GM12878 (cell line): Measurements from ENCODE around the gene LIF. TPM values are rescaled to one million over a fixed set of nuclear protein-coding genes. Genes with fewer than 3 reads are reported as not detected.
"Not testable (repeated sequence)": the region's sequence is repeated elsewhere in the genome, so short reads cannot be mapped to it uniquely, and the experiment has no call there.

Source experiments
- ATAC-seq: fragments of 200-7000 bp; cut with Tn5 transposase; 3 replicates; pipeline ENCODE4 v1.9.1; 2020; ENCODE audit warnings: mild to moderate bottlenecking, moderate library complexity
- BruUV-seq: library from RNA; stranded (reverse); fragments of 400-500 nt; replicated peaks from 2 replicates; lab custom pipeline; 2021; lab: Mats Ljungman, UMichigan
- CTCF ChIA-PET: fragments of 300-600 bp; sonication (Branson Sonifier 250); formaldehyde crosslinking; extraction: SDS; loops from one replicate; lab custom pipeline; 2021; ENCODE audit warnings: inconsistent platforms; lab: Yijun Ruan, JAX
- POLR2A ChIA-PET: fragments of 350-600 bp; formaldehyde crosslinking; extraction: SDS; loops from one replicate; lab custom pipeline; 2021; ENCODE audit warnings: inconsistent platforms; lab: Charles Lee
- RAD21 ChIA-PET: fragments of 300-600 bp; sonication (Branson Sonifier 250); formaldehyde crosslinking; loops from one replicate; lab custom pipeline; 2023; ENCODE audit warnings: antibody characterized with exemption; ENCODE audit not compliant: unreplicated experiment; lab: Charles Lee
- SMC1A ChIA-PET: fragments of 300-600 bp; sonication (Branson Sonifier 250); formaldehyde crosslinking; loops from one replicate; lab custom pipeline; 2023; ENCODE audit not compliant: unreplicated experiment, uncharacterized antibody; lab: Charles Lee
- DNase-seq: peaks from one replicate; pipeline ENCODE4 v3.0.0-alpha.2; 2011; ENCODE audit warnings: low read depth, low spot score
- FAIRE-seq: peaks from 3 replicates; lab custom pipeline; 2011; peaks lifted over from hg19 to GRCh38; lab: Jason Lieb, UNC
- H2AFZ ChIP-seq: 2 replicates; pipeline ENCODE4 v1.6.0; 2011; ENCODE audit warnings: low read depth, low read length, control low read depth; ENCODE audit not compliant: control insufficient read depth
- H3K27ac ChIP-seq: 2 replicates; pipeline ENCODE4 v1.5.1; 2011; ENCODE audit warnings: control low read depth; ENCODE audit not compliant: control insufficient read depth, insufficient read depth
- H3K27me3 ChIP-seq, 2 experiments: replicated peaks in 1 of 2; 2 replicates each; pipeline versions ENCODE4 v1.6.0 to v1.6.1; 2011; ENCODE audit warnings: low read length in 1 of 2; ENCODE audit not compliant: control insufficient read depth in 2 of 2, insufficient read depth in 2 of 2
- H3K36me3 ChIP-seq, 2 experiments: 2 replicates each; pipeline ENCODE4 v1.5.1; 2011; ENCODE audit warnings: low read length in 1 of 2; ENCODE audit not compliant: control insufficient read depth in 2 of 2, insufficient read depth in 2 of 2
- H3K4me1 ChIP-seq: 2 replicates; pipeline ENCODE4 v1.6.1; 2011; ENCODE audit warnings: mild to moderate bottlenecking, low read length, moderate library complexity, mixed read lengths; ENCODE audit not compliant: control insufficient read depth, insufficient read depth
- H3K4me2 ChIP-seq: 2 replicates; pipeline ENCODE4 v1.6.0; 2011; ENCODE audit warnings: control low read depth; ENCODE audit not compliant: control insufficient read depth, insufficient read depth
- H3K4me3 ChIP-seq: fragments of 200-600 bp; sonication (generic); 2 replicates; pipeline ENCODE4 v1.5.1; 2016
- H3K79me2 ChIP-seq: 2 replicates; pipeline ENCODE4 v1.6.0; 2011; ENCODE audit warnings: low read length; ENCODE audit not compliant: control insufficient read depth, insufficient read depth
- H3K9ac ChIP-seq: 2 replicates; pipeline ENCODE4 v1.8.0; 2011; ENCODE audit warnings: low read length, control low read depth, mixed read lengths; ENCODE audit not compliant: control insufficient read depth, insufficient read depth
- H3K9me3 ChIP-seq: replicated peaks from 3 replicates; pipeline ENCODE4 v1.5.1; 2011; ENCODE audit warnings: mild to moderate bottlenecking, low read length; ENCODE audit not compliant: control insufficient read depth, insufficient read depth
- H4K20me1 ChIP-seq: 2 replicates; pipeline ENCODE4 v1.6.0; 2011; ENCODE audit not compliant: control insufficient read depth, insufficient read depth
- BHLHE40 ChIP-seq, 2 experiments: fragments of 450-650 bp in 1 of 2; IDR thresholded peaks; 2 replicates each; pipeline ENCODE4 v1.6.1; 2011 to 2017; ENCODE audit warnings: low read depth in 2 of 2, borderline replicate concordance in 1 of 2, improper control_type of control experiment in 1 of 2, low read length in 1 of 2, mild to moderate bottlenecking in 1 of 2
- CEBPB ChIP-seq, 2 experiments: fragments of 150-350 bp in 1 of 2; IDR thresholded peaks; 2 replicates each; pipeline ENCODE4 v1.6.1; 2012 to 2014; ENCODE audit warnings: low read depth in 2 of 2, low read length in 2 of 2, borderline replicate concordance in 1 of 2, inconsistent platforms in 1 of 2
- CHD1 ChIP-seq: IDR thresholded peaks from 2 replicates; pipeline ENCODE4 v1.6.1; 2012; ENCODE audit warnings: low read depth, low read length, improper control_type of control experiment
- CHD4 ChIP-seq: fragments of 200-600 bp; sonication (generic); IDR thresholded peaks from 2 replicates; pipeline ENCODE4 v1.6.1; 2016; ENCODE audit warnings: mild to moderate bottlenecking
- DPF2 ChIP-seq: fragments of 450-650 bp; IDR thresholded peaks from 2 replicates; pipeline ENCODE4 v1.6.1; 2017; ENCODE audit warnings: mild to moderate bottlenecking
- ETV6 ChIP-seq, 2 experiments: fragments of 450-650 bp in 1 of 2; IDR thresholded peaks in 1 of 2; conservative IDR thresholded peaks in 1 of 2; 2 replicates each; pipeline ENCODE4 v1.6.1; 2014; ENCODE audit warnings: antibody characterized with exemption in 1 of 2, borderline replicate concordance in 1 of 2, low read depth in 1 of 2, mild to moderate bottlenecking in 1 of 2, moderate library complexity in 1 of 2
- GABPA ChIP-seq: IDR thresholded peaks from 2 replicates; pipeline ENCODE4 v1.6.1; 2014; ENCODE audit warnings: antibody characterized with exemption, low read depth, mild to moderate bottlenecking, inconsistent platforms
- JUND ChIP-seq: IDR thresholded peaks from 2 replicates; pipeline ENCODE4 v1.6.1; 2012; ENCODE audit warnings: low read depth, mild to moderate bottlenecking, low read length, improper control_type of control experiment, moderate library complexity
- MTA2 ChIP-seq: fragments of 450-650 bp; IDR thresholded peaks from 2 replicates; pipeline ENCODE4 v1.6.1; 2016; ENCODE audit warnings: low read depth, mild to moderate bottlenecking, moderate library complexity
- NR2C2 ChIP-seq: IDR thresholded peaks from 2 replicates; pipeline ENCODE4 v1.6.1; 2011; ENCODE audit warnings: borderline replicate concordance, low read depth; ENCODE audit not compliant: control insufficient read depth, insufficient read length
- NR2F1 ChIP-seq: fragments of 450-650 bp; conservative IDR thresholded peaks from 2 replicates; pipeline ENCODE4 v1.6.1; 2017; ENCODE audit warnings: mild to moderate bottlenecking
- POLR2AphosphoS2 ChIP-seq: IDR thresholded peaks from 2 replicates; pipeline ENCODE4 v1.6.1; 2011; ENCODE audit warnings: low read depth, mild to moderate bottlenecking, low read length, improper control_type of control experiment, moderate library complexity
- POU2F2 ChIP-seq: IDR thresholded peaks from 3 replicates; pipeline ENCODE4 v1.6.1; 2011; ENCODE audit warnings: low read depth, mild to moderate bottlenecking, low read length, borderline replicate concordance
- RFX5 ChIP-seq: IDR thresholded peaks from 2 replicates; pipeline ENCODE4 v1.6.1; 2011; ENCODE audit warnings: low read depth, low read length, improper control_type of control experiment
- TAF1 ChIP-seq: IDR thresholded peaks from 2 replicates; pipeline ENCODE4 v1.6.1; 2011; ENCODE audit warnings: mild to moderate bottlenecking, low read depth, low read length, borderline replicate concordance
- ZNF274 ChIP-seq: IDR thresholded peaks from one replicate; pipeline ENCODE4 v1.8.0; 2011; ENCODE audit not compliant: insufficient read length, insufficient read depth
- ZSCAN29 ChIP-seq: fragments of 450-650 bp; IDR thresholded peaks from 2 replicates; pipeline ENCODE4 v1.6.1; 2017; ENCODE audit warnings: mild to moderate bottlenecking, moderate library complexity
- WGBS: methylation state at CpG from one replicate; pipeline ENCODE4 v1.1.6; 2016; ENCODE audit warnings: low lambda C conversion rate; ENCODE audit not compliant: insufficient replicate concordance, insufficient coverage; ENCODE audit errors: missing lambda C conversion rate; 5-methylcytosine and 5-hydroxymethylcytosine counted together
- in situ Hi-C: fragments of 300-500 bp; cut with MboI; formaldehyde crosslinking; loops from 9 replicates; pipeline ENCODE4 v1.14.3; 2018; ENCODE audit warnings: mixed read lengths
- intact Hi-C: fragments of 100-400 bp; cut with micrococcal nuclease; formaldehyde crosslinking; loops from one replicate; pipeline ENCODE4 v1.14.2; 2022; ENCODE audit not compliant: unreplicated experiment
- polyA plus RNA-seq, 11 experiments: library from polyadenylated mRNA; depleted of rRNA in 4 of 11; unstranded in 6 of 11; stranded (reverse) in 5 of 11; fragments of >200 nt; fragmentation: Nextera tagmentation in 4 of 11; fragmentation: Illumina TruSeq in 1 of 11; extraction: Ambion mirVana in 4 of 11; extraction: Trizol in 1 of 11; gene quantifications; 1 replicate in 1 of 11; 2 replicates in 10 of 11; pipeline versions ENCODE4 v1.2.1 to v1.2.3, GENCODE V29; 2011 to 2016; ENCODE audit warnings: inconsistent platforms in 2 of 11, missing spikeins in 2 of 11, low read depth in 1 of 11
- total RNA-seq, 4 experiments: library from RNA; depleted of rRNA in 3 of 4; stranded (reverse); fragments of >200 nt in 3 of 4; fragmentation: Illumina TruSeq in 1 of 4; extraction: Trizol in 1 of 4; gene quantifications; 2 replicates each; pipeline versions ENCODE4 v1.2.1 to v1.2.3, GENCODE V29; 2013 to 2021

LIF gene
- total and polyA plus RNA-seq, 10 of the 15 experiments (the other 5 are each of a cell fraction or from before 2014, with no cell fraction given), result 0.05 to 3.4 (median 0.97) TPM

- TF ChIP-seq CEBPB (IDR thresholded peaks at IDR 0.05; ENCODE audit: borderline replicate concordance in 1 of 2, low read depth in 2 of 2, low read length in 2 of 2), result no peak
- no peak for TF ChIP-seq DPF2
Measured at GRCh38 chr22:30216710-30217109, 29.8 kb downstream of the LIF start (continued).

- POLR2A ChIA-PET, H3K4me2 ChIP-seq, in situ Hi-C loops, RAD21 ChIA-PET, H3K79me2 ChIP-seq, BruUV-seq, DNase-seq, ATAC-seq, H3K9ac ChIP-seq, H3K27ac ChIP-seq, intact Hi-C loops, H3K9me3 ChIP-seq, H3K4me1 ChIP-seq, CTCF ChIA-PET, H2AFZ ChIP-seq, H3K27me3 ChIP-seq, SMC1A ChIA-PET, H3K36me3 ChIP-seq, H4K20me1 ChIP-seq, H3K4me3 ChIP-seq, FAIRE-seq: not testable (repeated sequence)
- 22% methylated on average over 3 of the region's 3 CpGs for WGBS
Measured at GRCh38 chr22:30216272-30216671, 30.3 kb downstream of the LIF start.

- H3K4me2 ChIP-seq, result no peak overlapping the region
- no TSS peak for BruUV-seq
- ATAC-seq, result no peak
- TF ChIP-seq POU2F2, result no peak
- TF ChIP-seq RFX5, result no peak
- TF ChIP-seq TAF1, result no peak
- no peak for TF ChIP-seq MTA2
- no peak for TF ChIP-seq ETV6 (conservative IDR thresholded peaks at IDR 0.05 in 1 of 2, IDR thresholded peaks at IDR 0.05 in 1 of 2; ENCODE audit: borderline replicate concordance in 1 of 2, low read depth in 1 of 2)
- TF ChIP-seq BHLHE40 (IDR thresholded peaks at IDR 0.05; ENCODE audit: borderline replicate concordance in 1 of 2, low read depth in 2 of 2, low read length in 1 of 2), result no peak
- no peak for TF ChIP-seq ZSCAN29
- no peak for TF ChIP-seq DPF2
- TF ChIP-seq CEBPB (IDR thresholded peaks at IDR 0.05; ENCODE audit: borderline replicate concordance in 1 of 2, low read depth in 2 of 2, low read length in 2 of 2), result no peak
- no peak for TF ChIP-seq POLR2AphosphoS2
- no peak for TF ChIP-seq CHD1
- no peak for TF ChIP-seq ZNF274
- TF ChIP-seq GABPA, result no peak
- no peak for TF ChIP-seq CHD4
- no peak for TF ChIP-seq NR2C2
- no peak for TF ChIP-seq NR2F1
- no peak for TF ChIP-seq JUND
Measured at GRCh38 chr22:30214703-30215407, 31.7 kb downstream of the LIF start.

More at GRCh38 chr22:30214703-30215407, 31.7 kb downstream of the LIF start:
- H3K9ac ChIP-seq, result no peak overlapping the region
- RAD21 ChIA-PET, result no interaction called here
- H4K20me1 ChIP-seq, result no peaks in the 10 kb centered on the region
- no peaks in the 10 kb centered on the region for H3K9me3 ChIP-seq
- H3K4me1 ChIP-seq, result no peaks in the 10 kb centered on the region; the same call in 1 of the 2 replicates
- DNase-seq (no peak), FAIRE-seq (no peak)
- WGBS, result 33% methylated on average over 12 of the region's 12 CpGs
- in situ Hi-C loops (no loop called here), intact Hi-C loops (no loop called here)
- SMC1A ChIA-PET, result interaction anchor here (1.4 kb wide), 1 partner anchor 10 kb away, joined by 3 read pairs; no protein-coding TSS in a partner anchor
- H3K36me3 ChIP-seq, result no peaks in the 10 kb centered on the region
- no peaks in the 10 kb centered on the region for H3K79me2 ChIP-seq
- H2AFZ ChIP-seq, result no peak overlapping the region
- H3K27me3 ChIP-seq, result no peaks in the 10 kb centered on the region
- CTCF ChIA-PET, result interaction anchor here (0.6 to 0.9 kb wide), 2 partner anchors 18 to 86 kb away, joined by 3 to 4 read pairs; no protein-coding TSS in a partner anchor
- no peak overlapping the region for H3K27ac ChIP-seq
- POLR2A ChIA-PET, result no interaction called here
- H3K4me3 ChIP-seq, result no peak overlapping the region
